Right cardiac atrium (tissue), 5 donors: ENCODE measurements around the gene MAPK10. TPM values are rescaled to one million over a fixed set of nuclear protein-coding genes. Genes with fewer than 3 reads are reported as not detected.

Experiments
- ATAC-seq, 2 donors: fragments of 200-7000 bp; cut with Tn5 transposase; one replicate each; pipeline versions ENCODE4 v1.8.0 to v1.9.1; 2020; ENCODE audit warnings: moderate library complexity in 2 of 2, mild to moderate bottlenecking in 1 of 2
- DNase-seq, 3 donors: peaks; one replicate each; pipeline ENCODE4 v3.0.0-alpha.2; 2020
- H3K27ac ChIP-seq: one replicate; pipeline ENCODE4 v1.5.1; 2013; ENCODE audit warnings: mild to moderate bottlenecking, low read length, control low read depth, moderate library complexity
- H3K27me3 ChIP-seq: one replicate; pipeline ENCODE4 v1.6.1; 2013; ENCODE audit not compliant: control insufficient read depth, insufficient read depth
- H3K4me1 ChIP-seq: one replicate; pipeline ENCODE4 v1.6.1; 2013; ENCODE audit warnings: low read length; ENCODE audit not compliant: control insufficient read depth, insufficient read depth
- H3K4me3 ChIP-seq: one replicate; pipeline ENCODE4 v1.5.1; 2013; ENCODE audit warnings: low read length, control low read depth
- H3K9me3 ChIP-seq: one replicate; pipeline ENCODE4 v1.6.1; 2013; ENCODE audit warnings: low read length; ENCODE audit not compliant: control insufficient read depth
- WGBS: extraction: QIAGEN DNeasy Blood & Tissue Kit; methylation state at CpG from one replicate; pipeline ENCODE4 v1.1.7; 2013; 5-methylcytosine and 5-hydroxymethylcytosine counted together
- intact Hi-C, 4 donors: fragments of 100-400 bp; cut with DNase I; formaldehyde crosslinking; loops; one replicate each; pipeline versions ENCODE4 v1.11.0 to v1.14.0; 2022 to 2023
- polyA plus RNA-seq: library from polyadenylated mRNA; stranded (reverse); fragments of 200-250 nt; gene quantifications from one replicate; pipeline ENCODE4 v1.2.3, GENCODE V29; 2013
- total RNA-seq, 4 donors: library from RNA; stranded (reverse); fragmentation: NEBNext Ultra II Directional; extraction: Animal tissue kit (Norgen Biotek cat#: 25700); gene quantifications; one replicate each; pipeline ENCODE4 v1.2.1, GENCODE V29; 2021
- donor health status: healthy with polysubstance abuse.
- donor health status: DM: no; HTN: yes; CAD: no.
- donor health status: DM: no; HTN: no; CAD: no.
- donor health status: DM: no; HTN: yes; CAD: no; lungs with severe emphysema.
- donor health status: DM: yes; HTN: yes; CAD: no.

The MAPK10 gene
- total and polyA plus RNA-seq, 5 donors: 6.6 to 12.9 (median 7.8) TPM

GRCh38 chr4:86279293-86279960 is 80.4 kb downstream of the MAPK10 start:
- no peaks in the 10 kb centered on the region for H3K9me3 ChIP-seq
- no peak for DNase-seq
- intact Hi-C loops: no loop called here
- ATAC-seq: no peak
- H3K27ac ChIP-seq: no peak overlapping the region
- H3K27me3 ChIP-seq: no peaks in the 10 kb centered on the region
- no peak overlapping the region for H3K4me3 ChIP-seq
- 83% methylated on average over 5 of the region's 5 CpGs for WGBS
- no peaks in the 10 kb centered on the region for H3K4me1 ChIP-seq

DNA sequence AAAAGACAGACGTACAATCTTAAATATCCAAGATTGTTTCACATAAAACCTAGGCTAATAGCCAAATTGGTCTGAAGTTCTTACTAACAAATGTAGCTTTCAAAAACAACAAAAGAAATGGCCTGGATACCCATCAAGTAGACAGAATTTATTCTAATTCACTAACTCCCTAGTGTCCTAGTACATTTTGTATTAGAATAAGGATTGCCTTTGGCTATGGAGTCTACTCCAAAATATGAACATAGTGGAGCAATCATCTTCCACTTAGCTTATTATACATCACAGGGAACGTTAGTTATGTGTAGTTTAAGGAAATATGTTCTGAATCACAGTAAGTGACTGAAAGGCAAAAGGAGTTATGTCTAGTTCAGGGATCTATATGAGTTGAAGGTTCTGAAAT is 81.7 kb downstream of the MAPK10 start:
- 47% methylated on average over 2 of the region's 2 CpGs for WGBS
- ATAC-seq: no peak
- Histone ChIP-seq H3K9me3 (no peaks in the 10 kb centered on the region), H3K4me1 (no peaks in the 10 kb centered on the region), H3K4me3 (no peak overlapping the region), H3K27ac (no peak overlapping the region), H3K27me3 (no peaks in the 10 kb centered on the region)
- no peak for DNase-seq
- intact Hi-C loops: no loop called here

DNA sequence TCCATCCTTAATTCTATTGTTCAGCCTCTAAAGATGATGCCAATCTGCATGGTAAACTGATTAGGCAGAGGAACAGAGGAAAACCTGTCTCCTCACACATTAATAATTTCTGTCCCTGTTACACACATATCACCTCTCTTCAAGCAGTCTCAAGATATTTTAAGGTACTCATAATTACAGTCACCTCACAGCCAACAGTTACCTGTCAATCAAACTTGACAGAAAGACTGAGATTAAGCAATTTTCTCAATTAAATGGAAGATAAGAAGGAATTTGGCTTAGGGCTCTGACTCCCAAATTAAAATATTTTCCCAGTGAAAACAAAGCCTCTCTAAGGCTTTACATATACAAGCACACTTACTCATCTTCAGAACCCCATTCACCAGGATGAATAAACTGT is 85.2 kb downstream of the MAPK10 start:
- Histone ChIP-seq H3K27ac (no peak overlapping the region), H3K9me3 (no peaks in the 10 kb centered on the region), H3K4me3 (no peak overlapping the region), H3K27me3 (no peaks in the 10 kb centered on the region), H3K4me1 (no peaks in the 10 kb centered on the region)
- ATAC-seq (no peak), DNase-seq (no peak)
- intact Hi-C loops: no loop called here

DNA sequence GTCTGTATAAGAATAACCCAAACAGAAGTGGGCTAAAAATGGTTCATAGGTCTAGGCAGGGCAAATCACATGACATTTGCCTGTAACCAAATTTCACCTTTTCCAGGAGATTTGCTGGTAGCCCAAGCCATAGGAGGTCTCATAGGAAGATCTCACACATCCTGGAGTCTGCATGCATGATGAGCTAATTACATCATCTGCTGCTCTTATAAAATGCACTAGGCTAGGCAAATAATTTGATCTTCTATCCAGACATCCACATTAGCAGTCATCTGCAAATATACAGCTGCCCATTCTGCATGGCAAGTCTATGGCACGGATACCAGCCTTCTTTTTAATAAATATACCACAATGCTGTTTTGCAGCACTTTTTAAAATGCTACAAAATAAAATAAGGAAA is 87.2 kb downstream of the MAPK10 start:
- no peak for ATAC-seq
- intact Hi-C loops: no loop called here
- Histone ChIP-seq H3K27ac (no peak overlapping the region), H3K4me3 (no peak overlapping the region), H3K9me3 (no peaks in the 10 kb centered on the region), H3K4me1 (no peaks in the 10 kb centered on the region), H3K27me3 (no peaks in the 10 kb centered on the region)
- WGBS: 93% methylated on average over 1 of the region's 1 CpG
- DNase-seq: no peak

- no peak overlapping the region for H3K4me3 ChIP-seq
- 83% methylated on average over 1 of the region's 1 CpG for WGBS
- no peak for DNase-seq
- no peaks in the 10 kb centered on the region for H3K27me3 ChIP-seq
- intact Hi-C loops: no loop called here
- H3K27ac ChIP-seq: no peak overlapping the region
- ATAC-seq: no peak
- no peaks in the 10 kb centered on the region for H3K4me1 ChIP-seq
- H3K9me3 ChIP-seq: no peaks in the 10 kb centered on the region
Observed at GRCh38 chr4:86271057-86271456, 88.8 kb downstream of the MAPK10 start.

- WGBS: 83% methylated on average over 1 of the region's 1 CpG
- ATAC-seq: no peak
- H3K27me3 ChIP-seq: no peaks in the 10 kb centered on the region
Observed at GRCh38 chr4:86269354-86269753, 90.5 kb downstream of the MAPK10 start.

DNA sequence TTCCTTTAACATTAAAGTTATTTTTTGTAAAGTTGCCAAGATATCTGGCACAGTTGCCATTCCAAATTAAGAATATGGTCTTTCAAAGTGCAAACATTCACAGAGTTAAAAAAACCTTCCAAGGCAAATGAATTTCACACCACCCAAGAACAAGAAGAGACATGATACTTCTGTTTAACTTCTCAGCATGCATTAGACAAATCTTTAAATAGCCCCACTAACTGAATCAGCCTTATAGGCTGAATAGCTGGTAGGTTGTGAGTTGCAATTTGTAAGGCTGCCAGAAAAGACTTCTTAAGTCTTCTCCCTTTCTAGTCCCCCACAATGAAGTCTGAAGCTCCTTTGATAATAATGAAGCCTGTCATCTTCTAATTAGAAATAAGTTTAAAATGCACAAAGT is 95.6 kb downstream of the MAPK10 start:
- DNase-seq (no peak), ATAC-seq (no peak)
- H3K4me1 ChIP-seq: no peaks in the 10 kb centered on the region
- no peak overlapping the region for H3K4me3 ChIP-seq
- H3K27me3 ChIP-seq: no peaks in the 10 kb centered on the region
- intact Hi-C loops: no loop called here
- no peaks in the 10 kb centered on the region for H3K9me3 ChIP-seq
- no peak overlapping the region for H3K27ac ChIP-seq

More at GRCh38 chr4:86269354-86269753, 90.5 kb downstream of the MAPK10 start:
- no peaks in the 10 kb centered on the region for H3K9me3 ChIP-seq
- no peak overlapping the region for H3K27ac ChIP-seq
- intact Hi-C loops: no loop called here
- no peak for DNase-seq
- no peak overlapping the region for H3K4me3 ChIP-seq
- H3K4me1 ChIP-seq: no peaks in the 10 kb centered on the region

GRCh38 chr4:86261636-86262035 is 98.2 kb downstream of the MAPK10 start:
- WGBS: 54% methylated on average over 1 of the region's 1 CpG

GRCh38 chr4:86256086-86256485 is 103.8 kb downstream of the MAPK10 start:
- ATAC-seq (no peak), DNase-seq (no peak)
- Histone ChIP-seq H3K9me3 (no peaks in the 10 kb centered on the region), H3K27ac (no peak overlapping the region), H3K4me3 (no peak overlapping the region), H3K4me1 (no peaks in the 10 kb centered on the region), H3K27me3 (no peaks in the 10 kb centered on the region)
- intact Hi-C loops: no loop called here
- 85% methylated on average over 2 of the region's 2 CpGs for WGBS

More at GRCh38 chr4:86261636-86262035, 98.2 kb downstream of the MAPK10 start:
- Histone ChIP-seq H3K9me3 (no peaks in the 10 kb centered on the region), H3K27ac (no peak overlapping the region), H3K4me1 (no peaks in the 10 kb centered on the region), H3K4me3 (no peak overlapping the region), H3K27me3 (no peaks in the 10 kb centered on the region)
- intact Hi-C loops: no loop called here
- no peak for DNase-seq
- ATAC-seq: no peak

DNA sequence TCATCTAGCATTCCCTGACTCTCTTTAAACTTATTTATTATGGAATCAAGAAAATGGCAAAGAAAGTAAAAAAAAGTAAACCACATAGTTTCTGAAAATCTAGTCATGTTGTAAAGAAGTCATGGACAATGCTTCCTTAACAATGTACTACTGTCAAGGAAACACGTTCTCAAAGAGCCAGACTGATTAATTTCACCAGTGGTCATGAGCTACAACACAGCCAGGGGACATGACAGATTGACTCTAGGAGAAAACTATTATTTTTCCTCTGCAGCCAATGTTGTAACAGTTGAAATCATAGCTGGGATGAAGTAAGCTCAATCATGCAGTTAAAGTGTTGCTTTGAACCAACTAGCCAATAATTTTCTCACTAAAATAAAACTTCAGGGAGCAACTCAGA is 109.2 kb downstream of the MAPK10 start:
- peaks cover 1% of the 10 kb centered on the region for H3K9me3 ChIP-seq
- WGBS: 60% methylated on average over 1 of the region's 1 CpG

GRCh38 chr4:86250006-86250405 is 109.8 kb downstream of the MAPK10 start:
- 70% methylated on average over 1 of the region's 1 CpG for WGBS
- Histone ChIP-seq H3K9me3 (peaks cover 1% of the 10 kb centered on the region), H3K27me3 (no peaks in the 10 kb centered on the region), H3K27ac (no peak overlapping the region), H3K4me3 (no peak overlapping the region), H3K4me1 (no peaks in the 10 kb centered on the region)
- intact Hi-C loops: no loop called here
- DNase-seq: no peak
- ATAC-seq: no peak

More for the DNA sequence above, 109.2 kb downstream of the MAPK10 start:
- H3K27me3 ChIP-seq: no peaks in the 10 kb centered on the region
- intact Hi-C loops: no loop called here
- H3K4me1 ChIP-seq: no peaks in the 10 kb centered on the region
- H3K27ac ChIP-seq: no peak overlapping the region
- DNase-seq (no peak), ATAC-seq (no peak)
- H3K4me3 ChIP-seq: no peak overlapping the region

DNA sequence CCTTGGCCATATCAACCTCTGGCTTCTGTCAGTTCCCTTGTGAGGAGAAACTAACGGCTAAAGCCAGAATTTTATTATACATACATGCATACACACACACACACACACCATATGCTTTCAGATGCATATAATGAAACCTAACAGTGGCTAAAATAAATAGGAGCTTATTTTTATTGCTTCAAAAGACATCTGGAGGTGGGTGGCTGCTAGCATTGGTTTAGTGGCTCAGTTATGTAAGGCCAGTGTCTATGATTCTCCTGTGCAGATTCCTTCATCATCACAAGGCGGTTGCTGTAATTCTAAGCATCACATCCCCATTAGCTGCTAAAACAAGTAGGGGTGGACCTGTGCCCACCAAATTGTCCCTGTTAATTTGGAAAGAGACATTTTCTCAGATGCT is 110.8 kb downstream of the MAPK10 start:
- no peak for ATAC-seq
- WGBS: 80% methylated on average over 2 of the region's 2 CpGs
- no peak overlapping the region for H3K27ac ChIP-seq

More for the DNA sequence above, 110.8 kb downstream of the MAPK10 start:
- Histone ChIP-seq H3K4me3 (no peak overlapping the region), H3K9me3 (peaks cover 1% of the 10 kb centered on the region), H3K4me1 (no peaks in the 10 kb centered on the region), H3K27me3 (no peaks in the 10 kb centered on the region)
- DNase-seq: no peak
- intact Hi-C loops: no loop called here
